Measurements from ENCODE around the gene CNKSR2. TPM values are rescaled to one million over a fixed set of nuclear protein-coding genes. Genes with fewer than 3 reads are reported as not detected.

CNKSR2 gene
- total RNA-seq, 1 donor from 2014 or later = 3.4 TPM

DNA sequence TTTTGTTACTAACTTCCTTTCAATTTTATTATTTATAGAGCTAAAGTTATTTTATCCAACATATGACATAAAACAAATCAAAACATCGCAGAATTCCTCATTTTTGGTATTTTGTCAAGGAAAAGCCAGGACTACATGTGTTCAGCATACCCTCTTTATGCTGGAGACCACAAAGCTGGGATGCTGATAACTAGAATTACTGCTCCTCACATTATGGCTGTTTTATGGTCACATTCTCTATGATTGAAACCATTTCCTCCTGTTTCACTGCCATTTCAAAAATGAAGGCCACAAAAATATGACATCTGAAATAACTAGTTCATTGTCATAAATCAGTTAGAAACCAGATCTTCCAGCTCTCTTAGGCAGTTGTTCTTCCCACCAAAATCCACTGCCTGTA, 242.2 kb downstream of the CNKSR2 start:
- DNase-seq (ENCODE audit: low read depth) = no peak
- Histone ChIP-seq H3K4me3 (ENCODE audit: low read depth, low read length) (no peak overlapping the region), H3K27me3 (ENCODE audit: control insufficient read depth, insufficient read depth, low read length) (no peaks in the 10 kb centered on the region), H3K36me3 (ENCODE audit: control insufficient read depth, insufficient read depth, low read length) (no peaks in the 10 kb centered on the region)
- TF ChIP-seq, protein P1, sequence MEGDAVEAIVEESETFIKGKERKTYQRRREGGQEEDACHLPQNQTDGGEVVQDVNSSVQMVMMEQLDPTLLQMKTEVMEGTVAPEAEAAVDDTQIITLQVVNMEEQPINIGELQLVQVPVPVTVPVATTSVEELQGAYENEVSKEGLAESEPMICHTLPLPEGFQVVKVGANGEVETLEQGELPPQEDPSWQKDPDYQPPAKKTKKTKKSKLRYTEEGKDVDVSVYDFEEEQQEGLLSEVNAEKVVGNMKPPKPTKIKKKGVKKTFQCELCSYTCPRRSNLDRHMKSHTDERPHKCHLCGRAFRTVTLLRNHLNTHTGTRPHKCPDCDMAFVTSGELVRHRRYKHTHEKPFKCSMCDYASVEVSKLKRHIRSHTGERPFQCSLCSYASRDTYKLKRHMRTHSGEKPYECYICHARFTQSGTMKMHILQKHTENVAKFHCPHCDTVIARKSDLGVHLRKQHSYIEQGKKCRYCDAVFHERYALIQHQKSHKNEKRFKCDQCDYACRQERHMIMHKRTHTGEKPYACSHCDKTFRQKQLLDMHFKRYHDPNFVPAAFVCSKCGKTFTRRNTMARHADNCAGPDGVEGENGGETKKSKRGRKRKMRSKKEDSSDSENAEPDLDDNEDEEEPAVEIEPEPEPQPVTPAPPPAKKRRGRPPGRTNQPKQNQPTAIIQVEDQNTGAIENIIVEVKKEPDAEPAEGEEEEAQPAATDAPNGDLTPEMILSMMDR (IDR thresholded peaks at IDR 0.05; ENCODE audit: insufficient read depth, low read length, poor library complexity, severe bottlenecking) = no peak

DNA sequence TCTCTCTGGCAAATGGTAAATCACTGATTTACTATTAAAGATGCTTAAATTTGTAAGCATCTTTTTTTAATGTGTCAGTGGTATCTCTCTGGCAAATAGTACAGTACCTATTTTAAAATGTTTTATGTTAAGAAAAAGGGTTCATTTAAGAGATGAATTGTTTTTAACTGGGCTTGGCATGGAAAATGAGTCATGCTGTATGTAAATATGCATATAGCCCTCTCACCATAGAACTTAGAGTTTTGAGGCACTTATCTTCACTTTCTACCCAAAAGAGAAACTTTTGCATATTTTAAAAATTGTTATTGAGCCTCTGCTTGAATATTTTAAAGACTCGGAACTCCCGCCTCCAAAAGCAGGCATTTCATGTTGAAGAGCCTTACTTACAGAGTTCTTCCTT, 246.0 kb downstream of the CNKSR2 start:
- Histone ChIP-seq H3K36me3 (ENCODE audit: control insufficient read depth, insufficient read depth, low read length) (no peaks in the 10 kb centered on the region), H3K27me3 (ENCODE audit: control insufficient read depth, insufficient read depth, low read length) (no peaks in the 10 kb centered on the region), H3K4me3 (ENCODE audit: low read depth, low read length) (no peak overlapping the region)
- DNase-seq (ENCODE audit: low read depth) = no peak
- TF ChIP-seq, protein P1 (IDR thresholded peaks at IDR 0.05; ENCODE audit: insufficient read depth, low read length, poor library complexity, severe bottlenecking) = no peak

DNA sequence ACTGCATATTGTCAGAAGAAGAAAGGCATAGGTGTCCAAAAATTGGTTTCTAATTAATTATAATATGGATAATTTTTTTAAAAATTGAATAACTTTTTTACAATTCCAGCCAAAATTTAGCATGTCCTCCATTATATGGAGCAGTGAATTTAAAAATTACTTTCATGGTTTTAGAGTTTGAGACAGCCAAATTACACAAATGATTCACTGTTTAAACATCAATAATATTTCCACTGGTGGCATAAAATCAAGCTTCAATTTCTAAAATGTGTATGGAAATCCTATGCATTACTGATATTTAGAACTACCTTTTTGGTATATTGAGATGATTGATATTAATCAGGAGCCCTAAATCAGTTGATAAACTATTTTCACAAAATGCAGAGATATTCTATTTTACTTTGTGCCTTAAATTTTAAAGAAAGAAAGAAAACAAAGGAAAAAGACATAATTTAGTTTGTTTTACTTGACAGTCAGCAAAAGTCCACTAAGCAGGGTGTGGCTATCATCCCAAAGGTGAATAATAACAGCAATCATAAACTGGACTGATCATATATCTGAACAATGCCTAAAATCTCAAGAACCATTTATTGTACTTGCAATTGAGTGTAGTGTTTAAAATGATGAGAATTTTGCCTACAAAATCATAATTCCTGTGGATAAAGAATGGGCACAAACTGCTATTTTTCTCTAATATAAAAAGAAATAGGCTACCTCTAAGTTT, 249.7 kb downstream of the CNKSR2 start:
- H3K36me3 ChIP-seq (ENCODE audit: control insufficient read depth, insufficient read depth, low read length) = no peaks in the 10 kb centered on the region
- TF ChIP-seq, protein P1 (IDR thresholded peaks at IDR 0.05; ENCODE audit: insufficient read depth, low read length, poor library complexity, severe bottlenecking) = no peak
- DNase-seq (ENCODE audit: low read depth) = no peak
- no peak overlapping the region for H3K4me3 ChIP-seq (ENCODE audit: low read depth, low read length)
- no peaks in the 10 kb centered on the region for H3K27me3 ChIP-seq (ENCODE audit: control insufficient read depth, insufficient read depth, low read length)

DNA sequence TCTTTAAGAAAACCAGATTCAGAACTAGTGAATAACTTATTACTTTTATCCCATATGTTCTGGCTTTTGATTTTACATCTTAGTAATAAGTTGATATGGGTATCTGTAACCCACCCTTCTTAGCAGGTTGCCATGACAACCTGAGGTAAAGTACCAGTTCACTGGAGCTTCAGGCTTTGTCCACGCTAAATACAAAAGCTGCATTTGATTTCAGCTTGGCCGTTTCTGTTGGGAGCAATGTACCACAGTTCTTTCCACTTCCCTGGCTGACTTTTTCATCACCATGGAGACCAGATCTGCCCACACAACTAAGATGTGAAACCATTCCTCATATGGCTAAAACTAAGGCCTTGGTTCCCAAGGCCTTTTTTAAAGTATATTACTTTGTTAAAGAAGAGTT, 257.8 kb downstream of the CNKSR2 start:
- TF ChIP-seq, protein P1 (IDR thresholded peaks at IDR 0.05; ENCODE audit: insufficient read depth, low read length, poor library complexity, severe bottlenecking) = no peak
- DNase-seq (ENCODE audit: low read depth) = no peak
- no peaks in the 10 kb centered on the region for H3K27me3 ChIP-seq (ENCODE audit: control insufficient read depth, insufficient read depth, low read length)
- no peaks in the 10 kb centered on the region for H3K36me3 ChIP-seq (ENCODE audit: control insufficient read depth, insufficient read depth, low read length)
- H3K4me3 ChIP-seq (ENCODE audit: low read depth, low read length) = no peak overlapping the region

DNA sequence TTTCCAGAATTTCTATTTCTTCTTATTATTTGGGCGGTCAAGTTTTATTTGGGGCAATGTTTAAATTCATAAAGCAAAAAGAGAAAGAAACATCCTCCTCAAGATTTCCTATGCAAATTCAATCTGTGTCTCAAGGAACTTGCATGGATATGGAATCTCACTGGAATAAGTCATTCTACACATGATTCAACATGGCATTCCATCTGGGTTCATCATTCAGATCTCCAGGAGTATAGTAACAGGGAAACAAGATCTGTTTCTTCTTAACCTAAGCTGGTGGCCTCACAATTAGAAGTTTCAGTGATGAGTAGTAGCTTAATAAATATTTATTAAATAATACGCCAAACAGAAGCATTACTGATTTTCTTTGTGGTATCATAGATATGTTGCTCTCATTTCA, 264.1 kb downstream of the CNKSR2 start:
- TF ChIP-seq, protein P1 (IDR thresholded peaks at IDR 0.05; ENCODE audit: insufficient read depth, low read length, poor library complexity, severe bottlenecking) = no peak
- Histone ChIP-seq H3K4me3 (ENCODE audit: low read depth, low read length) (no peak overlapping the region), H3K27me3 (ENCODE audit: control insufficient read depth, insufficient read depth, low read length) (no peaks in the 10 kb centered on the region), H3K36me3 (ENCODE audit: control insufficient read depth, insufficient read depth, low read length) (no peaks in the 10 kb centered on the region)
- peak; percentile 25 for DNase-seq (ENCODE audit: low read depth)

DNA sequence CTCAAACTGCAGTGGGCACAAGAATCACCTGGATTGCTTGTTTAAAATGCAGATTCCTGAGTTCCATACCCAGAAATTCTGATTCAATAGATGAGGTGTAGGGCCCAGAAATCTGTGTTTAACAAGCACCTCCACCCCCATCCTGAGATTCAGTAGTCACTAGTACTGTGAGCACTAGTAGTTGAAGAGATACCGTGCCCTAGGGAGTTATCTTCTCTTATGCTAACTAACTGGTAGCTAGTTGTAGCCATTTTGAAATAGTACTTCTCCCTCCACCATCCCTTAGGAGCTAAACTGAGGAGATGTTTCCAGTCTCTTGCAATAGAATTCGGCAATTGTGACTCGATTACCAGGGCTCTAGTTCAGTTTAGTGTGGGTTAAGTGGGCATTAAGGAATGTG, 265.6 kb downstream of the CNKSR2 start:
- no peaks in the 10 kb centered on the region for H3K27me3 ChIP-seq (ENCODE audit: control insufficient read depth, insufficient read depth, low read length)
- no peak for DNase-seq (ENCODE audit: low read depth)
- TF ChIP-seq, protein P1 (IDR thresholded peaks at IDR 0.05; ENCODE audit: insufficient read depth, low read length, poor library complexity, severe bottlenecking) = no peak
- no peak overlapping the region for H3K4me3 ChIP-seq (ENCODE audit: low read depth, low read length)
- no peaks in the 10 kb centered on the region for H3K36me3 ChIP-seq (ENCODE audit: control insufficient read depth, insufficient read depth, low read length)
